Fibroblast of the aortic adventitia (primary cell): ENCODE results near the gene KRTAP12-3. TPM values are rescaled to one million over a fixed set of nuclear protein-coding genes. Genes with fewer than 3 reads are reported as not detected.

ENCODE experiments used
- DNase-seq: peaks from one replicate; pipeline ENCODE4 v3.0.0-alpha.2; 2010; ENCODE audit warnings: low read depth
- H3K4me3 ChIP-seq: 2 replicates; pipeline ENCODE4 v1.5.1; 2011; ENCODE audit warnings: low read depth, mild to moderate bottlenecking, control low read depth, low read length, moderate library complexity
- total RNA-seq: library from RNA; depleted of rRNA; stranded (reverse); fragments of >200 nt; gene quantifications from 2 replicates; pipeline ENCODE4 v1.2.3, GENCODE V29; 2012; ENCODE audit warnings: low replicate concordance
- TF ChIP-seq, protein P1 (sequence below): IDR thresholded peaks from 2 replicates; pipeline ENCODE4 v1.5.1; 2011; ENCODE audit warnings: mild to moderate bottlenecking, low read length, control low read depth, inconsistent platforms; ENCODE audit not compliant: insufficient read depth

KRTAP12-3 gene
- total RNA-seq, 1 donor: not detected

DNA sequence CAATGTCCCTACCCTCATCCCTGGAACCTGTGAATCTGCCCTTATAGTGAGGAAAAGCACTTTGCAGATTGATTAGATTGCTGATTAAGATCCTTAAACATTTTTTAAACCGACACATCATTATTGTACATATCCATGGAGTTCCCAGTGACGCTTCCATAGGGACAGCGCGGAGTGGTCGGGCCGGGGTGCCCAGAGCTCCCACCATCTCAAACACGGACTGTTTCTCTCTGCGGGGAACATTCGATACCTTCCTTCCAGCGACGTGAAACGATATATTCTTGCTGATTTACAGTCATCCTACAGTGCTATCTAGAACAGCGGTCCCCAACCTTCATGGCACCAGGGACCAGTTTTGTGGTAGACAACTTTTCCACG, 43.3 kb downstream of the KRTAP12-3 start:
- no peak overlapping the region for H3K4me3 ChIP-seq
- no peak for DNase-seq
- TF ChIP-seq, protein P1, sequence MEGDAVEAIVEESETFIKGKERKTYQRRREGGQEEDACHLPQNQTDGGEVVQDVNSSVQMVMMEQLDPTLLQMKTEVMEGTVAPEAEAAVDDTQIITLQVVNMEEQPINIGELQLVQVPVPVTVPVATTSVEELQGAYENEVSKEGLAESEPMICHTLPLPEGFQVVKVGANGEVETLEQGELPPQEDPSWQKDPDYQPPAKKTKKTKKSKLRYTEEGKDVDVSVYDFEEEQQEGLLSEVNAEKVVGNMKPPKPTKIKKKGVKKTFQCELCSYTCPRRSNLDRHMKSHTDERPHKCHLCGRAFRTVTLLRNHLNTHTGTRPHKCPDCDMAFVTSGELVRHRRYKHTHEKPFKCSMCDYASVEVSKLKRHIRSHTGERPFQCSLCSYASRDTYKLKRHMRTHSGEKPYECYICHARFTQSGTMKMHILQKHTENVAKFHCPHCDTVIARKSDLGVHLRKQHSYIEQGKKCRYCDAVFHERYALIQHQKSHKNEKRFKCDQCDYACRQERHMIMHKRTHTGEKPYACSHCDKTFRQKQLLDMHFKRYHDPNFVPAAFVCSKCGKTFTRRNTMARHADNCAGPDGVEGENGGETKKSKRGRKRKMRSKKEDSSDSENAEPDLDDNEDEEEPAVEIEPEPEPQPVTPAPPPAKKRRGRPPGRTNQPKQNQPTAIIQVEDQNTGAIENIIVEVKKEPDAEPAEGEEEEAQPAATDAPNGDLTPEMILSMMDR: no peak

DNA sequence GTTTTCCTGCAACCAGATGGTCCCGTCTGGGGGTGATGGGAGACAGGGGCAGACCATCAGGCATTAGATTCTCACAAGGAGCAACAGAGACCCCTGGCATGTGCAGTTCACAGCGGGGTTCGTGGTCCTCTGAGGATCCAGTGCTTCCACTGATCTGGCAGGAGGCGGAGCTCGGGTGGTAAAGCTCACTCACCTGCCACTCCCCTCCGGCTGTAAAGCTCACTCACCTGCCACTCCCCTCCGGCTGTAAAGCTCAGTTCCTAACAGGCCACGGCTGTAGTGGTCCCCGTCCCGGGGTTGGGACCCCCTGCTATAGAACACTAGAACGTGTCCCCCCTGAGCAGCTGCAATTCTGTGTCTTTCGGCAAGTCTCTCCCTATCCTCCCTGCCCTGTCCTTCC, 43.8 kb downstream of the KRTAP12-3 start:
- TF ChIP-seq, protein P1: no peak
- no peak for DNase-seq
- H3K4me3 ChIP-seq: no peak overlapping the region

DNA sequence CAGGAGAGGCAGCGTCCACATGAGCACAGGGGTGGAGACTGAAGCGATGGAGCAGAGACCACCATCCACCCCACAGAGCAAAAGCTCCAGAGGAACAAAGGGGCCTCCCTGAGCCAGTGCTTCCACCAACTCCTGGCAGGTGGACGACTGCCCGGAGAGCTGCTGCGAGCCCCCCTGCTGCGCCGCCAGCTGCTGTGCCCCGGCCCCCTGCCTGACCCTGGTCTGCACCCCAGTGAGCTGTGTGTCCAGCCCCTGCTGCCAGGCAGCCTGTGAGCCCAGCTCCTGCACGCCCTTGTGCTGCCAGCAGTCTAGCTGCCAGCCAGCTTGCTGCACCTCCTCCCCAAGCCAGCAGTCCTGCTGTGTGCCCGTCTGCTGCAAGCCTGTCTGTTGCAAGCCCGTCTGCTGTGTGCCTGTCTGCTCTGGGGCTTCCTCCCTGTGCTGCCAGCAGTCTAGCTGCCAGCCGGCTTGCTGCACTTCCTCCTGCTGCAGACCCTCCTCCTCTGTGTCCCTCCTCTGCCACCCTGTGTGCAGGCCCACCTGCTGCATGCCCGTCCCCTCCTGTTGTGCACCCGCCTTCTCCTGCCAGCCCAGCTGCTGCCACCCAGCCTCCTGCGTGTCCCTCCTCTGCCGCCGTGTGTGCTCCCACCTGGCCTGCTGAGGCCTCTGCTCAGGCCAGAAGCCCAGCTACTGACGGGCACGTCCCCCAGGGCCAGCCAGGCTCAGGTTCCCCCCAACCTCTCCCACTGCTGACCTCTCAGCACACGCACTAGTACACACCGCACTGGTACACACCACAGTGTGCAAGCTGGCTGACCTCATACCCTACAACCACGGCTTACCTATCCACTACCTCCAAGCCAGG, 44.6 kb downstream of the KRTAP12-3 start:
- no peak for DNase-seq
- TF ChIP-seq, protein P1: no peak
- no peak overlapping the region for H3K4me3 ChIP-seq

DNA sequence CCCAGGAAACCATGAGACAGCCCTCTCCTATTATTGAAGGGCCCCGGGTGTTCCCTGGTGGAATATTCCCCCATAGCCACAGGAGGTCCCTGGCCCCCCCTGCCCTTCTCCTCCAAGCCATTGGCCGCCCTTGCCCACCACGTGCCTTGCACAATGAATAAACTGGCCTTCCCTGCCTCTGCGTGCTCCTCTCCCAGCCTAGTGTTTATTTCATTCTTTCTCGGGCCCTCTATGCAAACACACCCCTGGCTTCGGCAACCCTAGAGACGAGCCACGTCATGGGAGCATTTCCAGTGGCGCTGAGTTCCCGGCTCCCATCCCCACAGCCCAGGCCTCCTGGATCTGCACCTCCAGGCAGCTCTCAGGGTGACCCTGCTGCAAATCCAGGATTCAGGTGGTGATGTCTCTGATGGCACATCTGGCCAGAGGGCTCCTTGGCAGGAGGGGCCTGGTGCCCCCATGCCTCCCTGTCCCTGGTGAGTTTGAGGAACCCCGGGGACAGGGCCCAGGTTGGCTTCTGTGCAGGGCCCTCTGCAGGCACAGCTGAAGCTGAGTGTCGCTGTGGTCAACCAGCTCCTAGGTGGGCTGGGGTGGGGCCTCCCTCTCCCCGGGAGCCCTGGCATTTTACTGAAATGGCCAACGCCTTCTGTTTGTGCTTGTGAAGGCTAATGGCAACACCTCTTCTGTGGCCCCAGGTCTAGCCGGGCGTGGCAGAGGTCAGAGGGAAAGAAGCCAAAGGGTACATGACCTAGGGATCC, 45.4 kb downstream of the KRTAP12-3 start:
- DNase-seq: no peak
- TF ChIP-seq, protein P1: no peak
- no peak overlapping the region for H3K4me3 ChIP-seq

DNA sequence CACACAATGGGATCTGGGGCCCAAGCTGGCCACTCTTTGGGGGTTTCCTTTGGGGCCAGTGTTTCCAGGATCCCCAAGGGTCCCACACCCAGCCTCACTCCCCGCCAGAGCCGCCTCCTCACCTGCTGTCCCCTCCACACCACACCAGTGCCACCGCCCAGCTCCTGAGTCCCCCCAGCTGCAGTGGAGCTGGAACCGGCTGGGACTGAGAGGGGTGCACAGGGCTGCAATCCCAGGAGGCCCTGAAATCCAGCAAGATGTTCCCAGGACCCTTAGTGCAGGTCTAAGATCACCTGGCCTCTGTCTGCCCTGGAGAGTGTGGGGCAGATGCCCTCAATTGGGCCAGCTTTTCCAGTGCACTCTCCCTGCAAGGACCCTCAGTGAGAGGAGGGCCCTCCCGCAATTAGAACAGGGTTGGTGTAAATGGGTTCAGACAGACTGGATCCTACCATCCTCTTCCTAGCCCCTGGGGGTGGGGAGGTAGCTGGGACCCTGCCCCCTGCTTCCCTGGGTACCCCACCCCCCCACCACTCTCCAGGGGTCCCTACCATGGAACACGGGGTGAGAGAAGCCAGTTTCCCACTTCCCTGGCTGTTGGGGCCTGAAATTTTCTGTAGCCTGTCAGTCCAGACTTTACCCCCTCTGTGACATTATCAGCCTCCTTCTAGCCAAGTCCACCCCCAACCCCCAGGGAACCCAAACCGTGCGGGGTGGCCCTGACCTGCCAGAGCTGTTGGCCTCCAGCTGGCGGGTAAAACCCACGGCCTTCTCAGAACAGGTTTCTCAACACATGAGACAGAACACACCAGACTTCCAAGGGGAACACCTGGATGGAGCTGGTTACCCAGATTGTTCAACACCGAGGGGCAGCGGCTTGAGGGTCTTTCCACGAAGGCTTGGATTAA, 46.3 kb downstream of the KRTAP12-3 start:
- no peak overlapping the region for H3K4me3 ChIP-seq
- TF ChIP-seq, protein P1: no peak
- DNase-seq: no peak

DNA sequence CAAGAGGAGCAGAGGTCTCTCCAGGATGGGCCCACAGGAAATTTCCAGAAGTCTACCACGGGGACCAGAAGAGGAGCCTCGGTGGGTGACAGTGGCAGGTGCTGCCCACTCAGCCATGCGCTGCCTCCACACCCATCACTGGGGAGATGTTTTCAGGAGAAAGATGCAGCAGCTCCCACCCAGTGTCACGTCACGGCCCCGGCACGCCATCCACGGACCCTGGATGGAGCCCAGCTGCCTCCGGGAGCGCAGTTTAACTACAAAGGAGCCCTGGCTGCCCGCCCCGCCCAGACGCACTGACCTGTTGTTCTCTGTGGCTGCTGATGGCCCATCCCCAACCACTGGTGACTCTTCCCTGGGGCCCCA, 46.9 kb downstream of the KRTAP12-3 start:
- TF ChIP-seq, protein P1: no peak
- no peak overlapping the region for H3K4me3 ChIP-seq
- no peak for DNase-seq
